PFSK-1 (cell line): Measurements from ENCODE around the gene TBC1D22A.

Source experiments
- FOXP2 ChIP-seq: optimal IDR thresholded peaks from 2 replicates; pipeline ENCODE3; 2011; ENCODE audit warnings: borderline replicate concordance, control low read depth, inconsistent platforms; ENCODE audit not compliant: insufficient read depth; ENCODE audit errors: extremely low read length, extremely low read depth
- POLR2AphosphoS5 ChIP-seq: IDR thresholded peaks from 2 replicates; pipeline ENCODE4 v1.6.1; 2012; ENCODE audit warnings: low read depth, mild to moderate bottlenecking, control low read depth, low read length, moderate library complexity
- REST ChIP-seq, 2 experiments: IDR thresholded peaks; 2 replicates each; pipeline versions ENCODE4 v1.6.1 to v1.8.0; 2011 to 2012; ENCODE audit warnings: low read depth in 2 of 2, low read length in 2 of 2, control low read depth in 1 of 2, inconsistent platforms in 1 of 2, mild to moderate bottlenecking in 1 of 2, moderate library complexity in 1 of 2; ENCODE audit not compliant: insufficient read depth in 1 of 2
- SIN3A ChIP-seq: IDR thresholded peaks from 2 replicates; pipeline ENCODE4 v1.6.1; 2012; ENCODE audit warnings: mild to moderate bottlenecking, low read length, moderate library complexity, borderline replicate concordance; ENCODE audit not compliant: insufficient read depth
- TAF1 ChIP-seq: IDR thresholded peaks from 2 replicates; pipeline ENCODE4 v1.6.1; 2012; ENCODE audit warnings: low read length, control low read depth, borderline replicate concordance; ENCODE audit not compliant: insufficient read depth

TBC1D22A gene

GRCh38 chr22:46895753-46896152, 133.3 kb downstream of the TBC1D22A start:
- TF ChIP-seq SIN3A (no peak), POLR2AphosphoS5 (no peak), FOXP2 (no peak), REST (IDR thresholded peaks at IDR 0.05; ENCODE audit: insufficient read depth in 1 of 2, low read depth in 2 of 2, low read length in 2 of 2) (no peak), TAF1 (no peak)

- TF ChIP-seq TAF1 (no peak), POLR2AphosphoS5 (no peak), FOXP2 (no peak), REST (IDR thresholded peaks at IDR 0.05; ENCODE audit: insufficient read depth in 1 of 2, low read depth in 2 of 2, low read length in 2 of 2) (no peak), SIN3A (no peak)
Measured at GRCh38 chr22:46896166-46896565, 133.7 kb downstream of the TBC1D22A start.

GRCh38 chr22:46896568-46897245, 134.3 kb downstream of the TBC1D22A start:
- no peak for TF ChIP-seq SIN3A

- TF ChIP-seq POLR2AphosphoS5 (no peak), REST (IDR thresholded peaks at IDR 0.05; ENCODE audit: insufficient read depth in 1 of 2, low read depth in 2 of 2, low read length in 2 of 2) (no peak), TAF1 (no peak), FOXP2 (no peak), SIN3A (no peak)
Measured at GRCh38 chr22:46897246-46897623, 134.8 kb downstream of the TBC1D22A start.

GRCh38 chr22:46900549-46900948, 138.1 kb downstream of the TBC1D22A start:
- no peak for TF ChIP-seq REST (IDR thresholded peaks at IDR 0.05; ENCODE audit: insufficient read depth in 1 of 2, low read depth in 2 of 2, low read length in 2 of 2)
- TF ChIP-seq TAF1, result no peak
- no peak for TF ChIP-seq SIN3A
- no peak for TF ChIP-seq FOXP2
- no peak for TF ChIP-seq POLR2AphosphoS5
